ENCODE results near the gene RPS24.

The RPS24 gene

DNA sequence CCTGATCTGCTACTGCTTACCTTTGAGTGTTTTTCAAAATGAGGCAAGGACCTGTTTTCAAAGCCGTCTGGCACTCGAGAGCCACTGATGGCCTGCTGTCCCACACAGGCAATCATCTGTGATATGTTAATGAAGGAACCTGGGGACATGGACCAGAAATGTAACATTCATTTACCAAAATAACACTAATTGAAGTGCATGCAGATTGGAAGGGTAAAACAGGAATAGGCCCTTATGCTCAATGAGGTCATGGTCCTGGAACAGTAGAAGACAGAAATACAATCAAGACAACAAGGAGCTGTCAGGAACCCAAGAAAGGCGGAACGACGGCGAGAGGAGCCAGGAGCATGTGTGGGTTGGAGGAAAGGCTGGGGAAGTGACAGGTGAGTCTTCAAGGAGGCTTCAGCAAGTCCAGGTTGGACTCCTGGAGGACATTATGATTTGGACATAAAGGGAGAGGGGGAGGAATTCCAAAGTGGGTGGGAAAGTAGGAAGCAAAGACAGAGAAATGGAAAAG is 32.6 kb upstream of the RPS24 start:
- no peaks in the 10 kb centered on the region for H3F3A ChIP-seq (ENCODE audit: insufficient read depth, low read length)
- peaks cover 4% of the 10 kb centered on the region; the same call in 1 of the 2 replicates for H3K36me3 ChIP-seq (replicated peaks; ENCODE audit: insufficient read depth, low read length)
- H3K4me2 ChIP-seq (ENCODE audit: low read depth, low read length), result no peak overlapping the region
- H3K9me3 ChIP-seq (replicated peaks; ENCODE audit: insufficient read depth, low read length), result no peaks in the 10 kb centered on the region
- no peaks in the 10 kb centered on the region for H3K4me1 ChIP-seq (ENCODE audit: low read length)
- no peaks in the 10 kb centered on the region for H3K27me3 ChIP-seq (replicated peaks; ENCODE audit: insufficient read depth, low read length)
- H2AFZ ChIP-seq (ENCODE audit: low read length), result no peak overlapping the region
- no peak overlapping the region for H3K9ac ChIP-seq (ENCODE audit: low read length)
- no peaks in the 10 kb centered on the region for H4K20me1 ChIP-seq (ENCODE audit: insufficient read depth, low read length)
- no peak for TF ChIP-seq EZH2 (optimal IDR thresholded peaks at IDR 0.05; ENCODE audit: low read depth, low read length)
- TF ChIP-seq, protein P1, sequence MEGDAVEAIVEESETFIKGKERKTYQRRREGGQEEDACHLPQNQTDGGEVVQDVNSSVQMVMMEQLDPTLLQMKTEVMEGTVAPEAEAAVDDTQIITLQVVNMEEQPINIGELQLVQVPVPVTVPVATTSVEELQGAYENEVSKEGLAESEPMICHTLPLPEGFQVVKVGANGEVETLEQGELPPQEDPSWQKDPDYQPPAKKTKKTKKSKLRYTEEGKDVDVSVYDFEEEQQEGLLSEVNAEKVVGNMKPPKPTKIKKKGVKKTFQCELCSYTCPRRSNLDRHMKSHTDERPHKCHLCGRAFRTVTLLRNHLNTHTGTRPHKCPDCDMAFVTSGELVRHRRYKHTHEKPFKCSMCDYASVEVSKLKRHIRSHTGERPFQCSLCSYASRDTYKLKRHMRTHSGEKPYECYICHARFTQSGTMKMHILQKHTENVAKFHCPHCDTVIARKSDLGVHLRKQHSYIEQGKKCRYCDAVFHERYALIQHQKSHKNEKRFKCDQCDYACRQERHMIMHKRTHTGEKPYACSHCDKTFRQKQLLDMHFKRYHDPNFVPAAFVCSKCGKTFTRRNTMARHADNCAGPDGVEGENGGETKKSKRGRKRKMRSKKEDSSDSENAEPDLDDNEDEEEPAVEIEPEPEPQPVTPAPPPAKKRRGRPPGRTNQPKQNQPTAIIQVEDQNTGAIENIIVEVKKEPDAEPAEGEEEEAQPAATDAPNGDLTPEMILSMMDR (IDR thresholded peaks at IDR 0.05; ENCODE audit: low read length), result no peak
- H3K79me2 ChIP-seq (ENCODE audit: low read length), result no peaks in the 10 kb centered on the region
- no peaks in the 10 kb centered on the region for H3K9me2 ChIP-seq (replicated peaks; ENCODE audit: insufficient read depth, low read length)
- no peak for DNase-seq
- H3K27ac ChIP-seq (ENCODE audit: low read length), result no peak overlapping the region
- no peak overlapping the region for H3K4me3 ChIP-seq (ENCODE audit: low read length)

- no peak overlapping the region for H3K4me3 ChIP-seq (ENCODE audit: low read length)
- H3K36me3 ChIP-seq (replicated peaks; ENCODE audit: insufficient read depth, low read length), result peaks cover 4% of the 10 kb centered on the region; the same call in 1 of the 2 replicates
- no peaks in the 10 kb centered on the region for H3K9me2 ChIP-seq (replicated peaks; ENCODE audit: insufficient read depth, low read length)
- no peak for DNase-seq
- H3K4me1 ChIP-seq (ENCODE audit: low read length), result no peaks in the 10 kb centered on the region
- H2AFZ ChIP-seq (ENCODE audit: low read length), result no peak overlapping the region
- H3K9ac ChIP-seq (ENCODE audit: low read length), result no peak overlapping the region
- H3K79me2 ChIP-seq (ENCODE audit: low read length), result no peaks in the 10 kb centered on the region
- no peaks in the 10 kb centered on the region for H4K20me1 ChIP-seq (ENCODE audit: insufficient read depth, low read length)
- no peak overlapping the region for H3K27ac ChIP-seq (ENCODE audit: low read length)
- H3F3A ChIP-seq (ENCODE audit: insufficient read depth, low read length), result no peaks in the 10 kb centered on the region
- no peak overlapping the region for H3K4me2 ChIP-seq (ENCODE audit: low read depth, low read length)
- no peaks in the 10 kb centered on the region for H3K9me3 ChIP-seq (replicated peaks; ENCODE audit: insufficient read depth, low read length)
- TF ChIP-seq EZH2 (optimal IDR thresholded peaks at IDR 0.05; ENCODE audit: low read depth, low read length) (no peak), EZH2phosphoT487 (IDR thresholded peaks at IDR 0.05; ENCODE audit: low read length) (no peak)
- TF ChIP-seq, protein P1 (IDR thresholded peaks at IDR 0.05; ENCODE audit: low read length), result no peak
- no peaks in the 10 kb centered on the region for H3K27me3 ChIP-seq (replicated peaks; ENCODE audit: insufficient read depth, low read length)
Measured at GRCh38 chr10:78002541-78003288, 30.9 kb upstream of the RPS24 start.

- TF ChIP-seq EZH2 (optimal IDR thresholded peaks at IDR 0.05; ENCODE audit: low read depth, low read length) (no peak), EZH2phosphoT487 (IDR thresholded peaks at IDR 0.05; ENCODE audit: low read length) (no peak)
- TF ChIP-seq, protein P1 (IDR thresholded peaks at IDR 0.05; ENCODE audit: low read length), result no peak
Measured at GRCh38 chr10:78004215-78005026, 29.2 kb upstream of the RPS24 start.

More at GRCh38 chr10:78004215-78005026, 29.2 kb upstream of the RPS24 start:
- no peaks in the 10 kb centered on the region for H3K4me1 ChIP-seq (ENCODE audit: low read length)
- no peak overlapping the region for H2AFZ ChIP-seq (ENCODE audit: low read length)
- no peaks in the 10 kb centered on the region for H3F3A ChIP-seq (ENCODE audit: insufficient read depth, low read length)
- no peaks in the 10 kb centered on the region for H3K9me3 ChIP-seq (replicated peaks; ENCODE audit: insufficient read depth, low read length)
- no peaks in the 10 kb centered on the region for H3K9me2 ChIP-seq (replicated peaks; ENCODE audit: insufficient read depth, low read length)
- no peaks in the 10 kb centered on the region for H4K20me1 ChIP-seq (ENCODE audit: insufficient read depth, low read length)
- H3K4me3 ChIP-seq (ENCODE audit: low read length), result no peak overlapping the region
- H3K79me2 ChIP-seq (ENCODE audit: low read length), result no peaks in the 10 kb centered on the region
- H3K27me3 ChIP-seq (replicated peaks; ENCODE audit: insufficient read depth, low read length), result no peaks in the 10 kb centered on the region
- no peak overlapping the region for H3K4me2 ChIP-seq (ENCODE audit: low read depth, low read length)
- peaks cover 4% of the 10 kb centered on the region; the same call in 1 of the 2 replicates for H3K36me3 ChIP-seq (replicated peaks; ENCODE audit: insufficient read depth, low read length)
- no peak for DNase-seq
- H3K9ac ChIP-seq (ENCODE audit: low read length), result no peak overlapping the region
- no peak overlapping the region for H3K27ac ChIP-seq (ENCODE audit: low read length)

All from MM.1S (cell line).